Measurements from ENCODE around the gene UNC79.

DNA sequence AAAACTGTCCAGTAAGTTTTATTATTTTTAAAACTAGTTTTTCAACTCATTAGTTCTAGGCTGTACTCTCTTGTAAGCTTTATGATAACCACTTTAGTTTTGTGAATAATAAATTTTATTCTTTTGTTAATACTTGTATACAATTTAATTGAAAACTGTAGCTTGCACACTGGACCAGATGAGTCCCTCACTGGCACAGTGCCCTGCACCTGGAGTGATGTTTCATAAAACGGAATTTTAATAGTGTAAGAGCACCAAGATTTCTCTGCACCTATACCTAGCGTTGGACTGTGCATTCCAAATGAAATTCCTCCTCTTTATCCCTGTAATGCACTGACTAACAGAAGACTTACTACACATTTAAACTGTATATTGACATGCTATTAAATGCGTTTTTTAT is 276.7 kb downstream of the UNC79 start:
- TF ChIP-seq POLR2A (IDR thresholded peaks at IDR 0.05; ENCODE audit: low read depth, low read length) = no peak
- no peak for TF ChIP-seq TAF1 (IDR thresholded peaks at IDR 0.05; ENCODE audit: borderline replicate concordance, low read depth, low read length)
